ENCODE measurements around the gene GNAI1.

GNAI1 gene

DNA sequence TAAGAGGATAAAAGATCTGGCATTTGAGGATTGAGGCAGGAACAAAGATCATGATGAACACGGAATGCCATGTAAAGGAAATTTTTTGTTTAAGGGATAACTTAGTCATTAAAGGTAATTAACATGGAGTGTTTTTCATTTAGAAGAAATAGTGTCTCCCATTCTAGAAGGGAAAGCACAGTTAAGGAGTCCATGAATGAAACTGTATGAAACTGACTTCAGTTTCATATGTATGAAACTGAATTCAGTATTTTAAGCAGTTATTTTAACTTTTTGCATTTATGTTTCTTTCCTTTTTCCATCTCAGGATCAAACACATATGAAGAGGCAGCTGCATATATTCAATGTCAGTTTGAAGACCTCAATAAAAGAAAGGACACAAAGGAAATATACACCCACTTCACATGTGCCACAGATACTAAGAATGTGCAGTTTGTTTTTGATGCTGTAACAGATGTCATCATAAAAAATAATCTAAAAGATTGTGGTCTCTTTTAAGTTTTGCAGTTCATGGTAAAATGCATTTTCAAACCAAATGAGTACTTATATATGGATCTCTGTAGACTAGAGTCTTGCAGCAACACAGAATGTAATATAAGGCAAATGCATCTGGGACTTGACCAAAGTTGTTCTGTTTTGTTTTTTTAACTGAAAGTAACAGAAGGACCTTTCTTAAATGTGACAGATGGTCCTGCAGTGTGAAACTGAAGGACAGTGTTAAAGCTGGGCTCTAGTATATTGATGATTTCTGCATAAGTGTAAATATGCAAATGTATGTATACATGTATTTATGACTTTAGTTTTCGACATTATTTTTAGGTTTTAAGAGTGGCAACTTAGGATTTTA is 82.6 kb downstream of the GNAI1 start:
- no peak for DNase-seq

- no peak for DNase-seq
Observed at GRCh38 chr7:80218723-80219122, 84.1 kb downstream of the GNAI1 start.

- no peak for DNase-seq
Observed at GRCh38 chr7:80220022-80220634, 85.5 kb downstream of the GNAI1 start.

- DNase-seq = no peak
Observed at GRCh38 chr7:80224415-80224814, 89.8 kb downstream of the GNAI1 start.

- no peak for DNase-seq
Observed at GRCh38 chr7:80225361-80225760, 90.7 kb downstream of the GNAI1 start.

- DNase-seq = no peak
Observed at GRCh38 chr7:80226629-80227028, 92.0 kb downstream of the GNAI1 start.

- DNase-seq = no peak
Observed at GRCh38 chr7:80230327-80230726, 95.7 kb downstream of the GNAI1 start.

- DNase-seq = no peak
Observed at GRCh38 chr7:80231707-80232106, 97.1 kb downstream of the GNAI1 start.

GRCh38 chr7:80232979-80233724 is 98.5 kb downstream of the GNAI1 start:
- DNase-seq = no peak

DNA sequence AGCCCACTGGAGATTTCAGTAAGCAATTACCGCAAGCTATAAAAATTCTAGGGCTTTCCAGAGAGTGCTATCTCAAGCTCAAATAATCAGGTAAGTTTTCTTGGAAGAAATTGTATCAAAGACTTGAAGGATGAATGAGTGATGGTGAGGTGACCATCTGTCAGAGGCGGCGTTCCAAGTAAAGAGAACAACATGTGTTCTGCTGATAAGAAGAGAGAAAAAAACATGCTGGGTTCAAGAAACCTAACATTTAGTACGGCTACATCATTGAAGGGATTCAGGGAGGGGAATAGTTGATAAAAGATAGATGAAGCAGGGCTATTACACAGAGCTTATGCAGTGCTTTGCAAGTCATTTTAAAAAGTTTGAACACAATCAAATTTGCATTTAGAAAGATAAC is 100.7 kb downstream of the GNAI1 start:
- no peak for DNase-seq

DNA sequence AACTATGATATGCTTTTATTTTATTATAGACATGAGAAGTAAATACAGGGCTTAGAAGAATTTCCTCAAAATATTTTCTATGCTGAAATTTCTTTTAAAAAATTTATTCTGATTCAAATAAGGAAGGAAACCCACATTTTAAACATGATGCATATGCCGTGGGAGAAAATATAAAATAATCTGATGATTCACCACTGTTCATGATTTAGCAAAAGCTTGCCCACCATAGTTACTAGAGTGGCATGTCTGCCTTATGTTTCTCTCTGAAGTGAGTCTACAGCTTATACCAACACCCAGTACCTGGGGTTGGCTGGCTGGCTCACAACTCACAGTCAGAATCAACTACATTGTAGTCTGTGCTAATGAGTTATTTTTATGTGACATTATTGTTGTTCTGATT is 102.0 kb downstream of the GNAI1 start:
- DNase-seq = no peak

DNA sequence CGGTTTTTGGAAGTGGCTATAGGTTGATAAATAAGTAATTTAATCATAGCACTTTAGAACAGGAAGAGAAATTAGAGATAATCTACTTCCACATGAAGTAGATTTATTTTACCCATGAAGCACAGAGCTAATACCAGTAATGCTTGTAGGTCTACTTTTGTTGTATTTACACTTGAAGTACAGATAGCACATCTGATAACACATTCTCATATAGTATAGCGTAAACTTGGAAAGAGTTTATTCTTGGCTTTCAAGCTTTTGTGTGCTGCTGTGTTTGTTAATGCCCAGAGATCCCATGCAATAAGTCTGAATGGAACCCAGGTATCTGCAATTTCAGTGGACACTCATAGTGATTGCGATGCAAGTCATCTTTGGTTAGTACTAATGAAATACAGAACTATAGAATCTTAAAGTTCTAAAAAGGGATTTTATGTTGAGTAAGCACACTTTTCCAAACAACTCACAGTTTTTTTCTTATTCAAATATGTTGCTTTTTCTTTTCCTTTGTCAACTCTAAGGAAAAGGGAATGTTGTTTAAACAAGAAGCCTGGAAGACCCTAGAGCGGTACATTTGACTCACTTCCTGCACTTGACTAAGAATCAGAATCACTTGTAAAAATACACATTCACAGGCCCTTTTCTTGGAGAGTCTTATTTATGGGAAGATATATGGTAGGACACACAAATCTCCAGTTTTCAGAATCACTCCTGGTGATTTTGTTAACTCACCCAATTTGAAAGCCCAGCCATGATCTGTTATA is 105.8 kb downstream of the GNAI1 start:
- DNase-seq = no peak

GRCh38 chr7:80241671-80242070 is 107.0 kb downstream of the GNAI1 start:
- no peak for DNase-seq

DNA sequence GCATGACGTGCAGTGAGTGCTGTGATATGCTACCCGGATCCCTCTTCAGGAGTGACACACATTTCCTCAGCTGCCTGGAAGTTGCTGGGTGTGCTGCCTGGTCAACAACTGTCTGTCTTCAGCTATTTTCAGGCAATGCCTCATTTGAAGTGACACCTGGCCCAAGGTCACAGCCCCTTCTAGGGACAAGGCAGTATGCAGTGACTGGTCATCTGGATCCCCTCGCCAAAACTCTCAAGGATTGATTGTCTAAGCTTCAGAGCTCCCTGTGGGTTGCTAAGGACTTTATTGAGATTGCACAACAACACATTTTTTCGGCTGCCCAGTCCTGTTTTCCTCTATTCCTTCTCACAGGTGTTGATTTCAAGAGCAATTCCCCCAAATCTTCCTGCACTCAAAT is 108.8 kb downstream of the GNAI1 start:
- no peak for DNase-seq

DNA sequence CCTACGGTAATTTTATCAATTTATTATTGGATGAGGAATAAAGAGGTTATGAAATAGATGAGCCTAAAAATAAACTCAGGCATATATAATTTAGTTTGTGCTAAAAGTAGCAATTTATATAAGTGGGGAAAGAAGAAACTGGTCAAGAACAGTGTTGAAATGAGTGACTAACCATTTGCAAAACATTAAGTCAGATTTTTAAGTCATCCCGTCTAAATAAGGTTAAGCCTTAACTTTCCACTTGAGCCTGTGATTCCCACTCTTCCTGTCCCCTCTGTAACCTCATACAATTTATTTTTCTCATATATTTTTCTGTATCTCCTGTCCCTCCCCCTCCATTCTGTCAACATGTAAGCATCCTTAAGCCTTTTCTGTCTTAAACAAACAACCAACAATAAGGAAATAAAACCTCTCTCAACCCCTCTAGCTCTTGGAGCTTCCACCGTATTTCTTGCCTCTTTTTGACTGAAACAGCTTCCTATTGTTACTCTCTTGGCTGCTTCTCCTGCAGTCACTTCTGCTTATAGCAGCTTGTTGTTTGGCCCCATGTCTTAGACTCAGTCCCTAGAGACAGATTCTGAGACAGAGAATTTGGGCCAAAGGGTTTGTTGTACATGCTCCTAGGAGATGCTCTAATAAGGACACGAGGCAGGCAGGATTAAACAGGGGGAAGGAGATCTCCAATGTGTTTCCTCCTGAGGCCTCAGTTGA is 109.7 kb downstream of the GNAI1 start:
- no peak for DNase-seq

- DNase-seq = no peak
Observed at GRCh38 chr7:80247144-80247543, 112.5 kb downstream of the GNAI1 start.

GRCh38 chr7:80247891-80248290 is 113.3 kb downstream of the GNAI1 start:
- no peak for DNase-seq

GRCh38 chr7:80249184-80249583 is 114.6 kb downstream of the GNAI1 start:
- no peak for DNase-seq

DNA sequence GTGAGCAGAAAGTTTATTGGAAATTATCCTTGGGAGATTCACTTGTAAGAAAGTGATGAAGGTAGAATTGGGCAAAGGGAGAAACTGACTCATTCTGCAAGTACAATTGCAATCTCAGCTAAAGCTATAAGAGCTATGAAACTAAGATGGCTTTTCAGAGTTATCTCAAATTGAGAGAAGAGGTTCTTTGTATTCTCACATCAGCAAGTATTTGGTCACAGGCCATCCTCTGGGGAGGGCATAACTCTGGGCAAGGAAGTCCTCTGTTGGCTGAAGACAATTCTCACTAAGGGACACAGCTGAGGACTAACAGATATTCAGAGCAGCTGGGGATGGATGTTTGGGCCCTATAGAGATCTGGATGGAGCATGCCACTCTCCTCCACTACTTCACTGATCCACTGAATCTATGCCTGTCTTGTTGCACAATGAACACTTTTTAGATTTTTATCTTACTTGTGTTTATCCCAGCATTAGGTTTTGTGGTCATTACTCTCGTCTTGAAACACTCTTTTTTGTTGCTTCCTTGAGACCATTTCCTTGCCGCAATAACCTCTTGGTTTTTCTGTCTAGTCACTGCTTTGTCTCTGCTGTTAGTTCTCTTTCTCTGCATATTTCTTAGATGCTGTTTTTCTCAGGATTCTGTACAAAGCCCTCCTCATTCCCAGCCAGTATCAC is 115.1 kb downstream of the GNAI1 start:
- DNase-seq = no peak

DNA sequence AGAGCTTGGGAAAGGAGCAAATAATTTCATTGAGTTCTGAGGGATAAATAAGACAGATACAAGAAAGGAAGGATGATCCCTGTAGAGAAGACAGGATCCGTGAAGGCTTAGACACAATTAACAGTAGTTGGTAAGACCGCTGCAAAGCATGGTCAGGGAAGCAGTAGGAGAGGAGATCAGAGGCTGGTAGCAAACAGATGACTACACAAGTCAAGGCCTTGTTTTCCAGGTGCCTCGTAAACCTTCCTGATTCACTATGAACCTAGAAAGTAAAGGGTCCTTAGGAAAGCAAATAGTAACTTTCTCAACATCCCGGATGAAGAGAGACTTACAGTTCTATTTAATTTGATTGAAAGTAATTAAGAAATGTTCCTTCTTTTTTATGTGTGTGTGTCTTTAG is 118.6 kb downstream of the GNAI1 start:
- DNase-seq = no peak

DNA sequence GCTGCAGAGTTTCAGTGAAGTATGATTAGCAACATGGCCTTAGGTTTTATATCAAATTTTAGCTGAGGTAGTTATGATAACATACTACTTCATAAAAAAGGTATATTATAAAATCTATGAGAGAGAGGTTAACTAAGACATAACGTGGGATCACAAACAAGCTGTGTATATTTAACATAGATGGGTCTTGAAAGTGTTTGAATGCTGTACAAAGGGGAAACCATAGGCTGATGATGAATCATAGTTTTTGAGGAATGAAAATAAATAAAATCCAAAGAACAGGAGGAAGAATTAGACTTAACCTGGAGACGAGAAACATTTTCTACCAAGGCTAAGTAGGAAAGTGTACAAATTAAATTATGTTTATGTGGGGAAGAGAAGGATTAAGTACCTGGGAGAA is 119.0 kb downstream of the GNAI1 start:
- no peak for DNase-seq

DNA sequence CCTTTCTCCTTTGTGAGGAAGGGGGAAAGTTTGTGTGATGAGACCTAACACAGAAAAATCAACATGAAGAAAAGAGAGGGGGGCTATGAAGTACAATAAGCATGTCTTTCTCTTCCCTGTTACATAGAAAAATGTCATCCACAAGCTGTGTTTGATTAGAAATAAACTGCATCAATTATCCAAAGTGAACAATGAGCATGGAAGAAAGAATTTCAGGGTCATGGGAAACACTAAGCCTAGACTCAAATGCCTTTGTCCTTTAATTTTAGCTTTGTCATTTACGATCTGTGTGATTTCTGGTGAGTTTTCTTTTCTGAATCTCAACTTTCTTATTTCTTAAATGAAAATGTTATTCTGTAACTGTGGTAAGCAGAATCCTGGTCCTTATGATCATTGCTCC is 121.0 kb downstream of the GNAI1 start:
- DNase-seq = no peak

All from CD4-positive, alpha-beta T cell treated with Interleukin-12 subunit alpha and Interleukin-12 subunit beta, for 1 hour (primary cell).